Stimulated activated CD8-positive, alpha-beta memory T cell treated with anti-CD3 and anti-CD28 coated beads, Interleukin-12 subunit alpha, Interleukin-12 subunit beta, amount 100 ng/mL, for 24 hours (primary cell): Measurements from ENCODE around the gene TUBA4A.
"Not testable (repeated sequence)": the region's sequence is repeated elsewhere in the genome, so short reads cannot be mapped to it uniquely, and the experiment has no call there.

Experiments used
- DNase-seq: peaks from one replicate; pipeline ENCODE4 v3.0.0-alpha.2; 2020; ENCODE audit errors: extremely low read depth

The TUBA4A gene

DNA sequence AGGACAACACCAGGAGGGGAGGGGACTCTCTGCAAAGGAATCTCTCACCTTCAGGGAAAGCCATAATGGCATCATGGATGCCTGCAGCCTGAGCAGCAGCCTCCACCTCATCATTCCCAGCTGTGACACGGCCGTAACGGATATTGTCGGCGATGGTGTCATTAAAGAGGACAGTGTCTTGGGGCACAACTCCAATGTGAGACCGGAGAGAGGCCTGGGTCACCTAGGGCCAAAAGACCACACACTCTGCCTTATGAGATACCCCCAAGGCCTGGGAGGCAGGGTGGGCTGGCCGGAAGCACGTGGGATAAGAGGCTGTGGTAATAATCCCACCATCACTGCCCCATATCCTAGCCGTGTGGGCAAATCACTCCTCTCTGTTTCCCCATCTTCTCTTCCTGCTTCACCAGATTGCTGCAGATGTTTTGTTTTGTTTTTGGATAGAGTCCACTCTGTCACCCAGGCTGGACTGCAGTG lies 42.8 kb downstream of the TUBA4A start:
- no peak for DNase-seq

DNA sequence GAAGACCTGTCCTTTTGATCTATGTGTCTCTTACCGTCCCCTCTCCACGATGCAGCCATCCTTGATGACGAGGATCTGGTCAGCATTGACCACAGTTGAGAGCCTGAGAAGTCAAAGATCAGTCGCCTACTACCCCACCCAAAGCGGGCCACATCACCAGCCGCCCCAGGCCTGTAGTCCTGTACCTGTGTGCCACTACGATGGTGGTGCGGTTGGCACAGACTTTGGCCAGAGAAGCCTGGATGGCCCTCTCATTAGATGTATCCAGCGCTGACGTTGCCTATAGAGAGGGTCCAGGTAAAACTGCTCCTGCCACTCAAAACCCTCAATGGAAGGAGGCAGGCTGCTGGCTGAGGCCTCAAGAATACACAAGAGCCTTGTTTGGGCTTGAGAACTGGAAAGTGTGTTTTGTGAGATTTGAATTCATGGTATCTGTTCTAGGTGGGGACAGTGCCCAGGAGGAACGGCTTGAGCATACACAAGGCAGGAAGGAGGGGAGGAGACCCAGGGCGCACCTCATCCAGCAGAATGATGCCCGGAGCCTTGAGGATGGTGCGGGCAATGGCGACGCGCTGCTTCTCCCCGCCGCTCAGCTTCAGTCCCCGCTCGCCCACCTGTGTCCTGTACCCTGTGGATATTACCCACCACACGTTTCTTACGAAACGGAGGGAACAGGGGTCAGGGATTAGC lies 43.4 kb downstream of the TUBA4A start:
- no peak for DNase-seq

- no peak for DNase-seq
Measured at GRCh38 chr2:219209236-219210195, 44.2 kb downstream of the TUBA4A start.

GRCh38 chr2:219207884-219208740 lies 45.6 kb downstream of the TUBA4A start:
- DNase-seq: no peak

- DNase-seq: no peak
Measured at GRCh38 chr2:219207134-219207883, 46.4 kb downstream of the TUBA4A start.

GRCh38 chr2:219206328-219207133 lies 47.2 kb downstream of the TUBA4A start, which contains the start of gene ZFAND2B:
Gene ZFAND2B, plus strand, starts transcription at chr2:219206782. Its CDS starts 206 bp downstream, at chr2:219206988.
- DNase-seq: peak; percentile 88

- DNase-seq: no peak
Measured at GRCh38 chr2:219205981-219206327, 47.8 kb downstream of the TUBA4A start.

DNA sequence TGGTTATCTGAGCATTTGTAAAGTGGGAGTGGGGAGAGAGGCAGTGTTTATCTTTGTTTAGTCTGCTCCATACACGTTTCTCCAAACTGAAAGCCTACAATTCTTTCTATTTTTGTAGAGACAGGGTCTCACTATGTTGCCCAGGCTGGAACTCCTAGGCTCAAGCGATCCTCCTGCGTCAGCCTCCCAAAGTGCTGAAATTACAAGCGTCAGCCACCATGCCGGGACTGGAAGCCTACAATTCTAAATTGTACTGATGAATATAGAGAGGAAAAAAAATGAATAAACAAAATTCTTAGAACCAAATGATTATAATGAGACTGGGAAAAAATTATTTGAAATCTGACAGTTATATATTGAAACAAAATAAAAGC lies 48.6 kb downstream of the TUBA4A start:
- DNase-seq: no peak

DNA sequence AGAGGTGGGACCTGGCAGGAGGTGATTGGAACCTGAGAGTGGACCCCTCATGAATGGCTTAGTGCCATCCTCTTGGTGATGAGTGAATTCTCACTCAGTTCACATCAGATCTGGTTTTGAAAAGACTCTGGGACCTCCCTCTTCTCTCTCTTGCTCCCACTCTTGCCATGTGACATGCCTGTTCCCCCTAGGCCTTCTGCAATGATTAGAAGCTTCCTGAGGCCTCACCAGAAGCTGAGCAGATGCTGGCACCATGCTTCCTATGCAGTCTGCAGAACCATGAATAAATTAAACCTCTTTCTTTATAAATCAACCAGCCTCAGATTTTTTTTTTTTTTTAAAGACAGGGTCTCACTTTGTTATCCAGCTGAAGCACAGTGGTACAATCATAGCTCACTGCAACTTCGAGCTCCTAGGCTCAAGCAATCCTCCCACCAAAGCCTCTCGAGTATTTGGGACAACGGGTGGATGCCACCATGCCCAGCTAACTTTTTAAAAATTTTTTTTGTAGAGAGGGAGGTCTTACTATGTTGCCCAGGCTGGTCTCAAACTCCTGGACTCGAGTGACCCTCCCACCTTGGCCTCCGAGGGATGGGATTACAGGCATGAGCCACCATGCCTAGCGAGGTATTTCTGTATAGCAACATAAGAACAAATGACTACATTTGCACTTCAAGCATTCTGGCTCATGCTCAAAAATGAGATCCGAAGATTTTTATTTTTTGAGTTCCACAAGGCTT lies 49.1 kb downstream of the TUBA4A start:
- DNase-seq: no peak

DNA sequence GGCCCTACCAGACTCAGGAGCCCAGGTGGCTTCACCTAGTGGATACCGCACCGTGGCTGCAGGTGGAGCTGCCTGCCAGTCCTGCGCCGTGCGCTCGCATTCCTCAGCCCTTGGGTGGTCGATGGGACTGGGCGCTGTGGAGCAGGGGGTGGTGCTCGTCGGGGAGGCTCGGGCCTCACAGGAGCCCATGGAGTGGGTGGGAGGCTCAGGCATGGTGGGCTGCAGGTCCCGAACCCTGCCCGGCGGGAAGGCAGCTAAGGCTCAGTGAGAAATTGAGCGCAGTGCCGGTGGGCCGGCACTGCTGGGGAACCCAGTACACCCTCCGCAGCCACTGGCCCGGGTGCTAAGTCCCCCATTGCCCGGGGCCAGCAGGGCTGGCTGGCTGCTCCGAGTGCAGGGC lies 52.4 kb downstream of the TUBA4A start:
- DNase-seq: not testable (repeated sequence)

GRCh38 chr2:219200502-219201326 lies 53.0 kb downstream of the TUBA4A start:
- not testable (repeated sequence) for DNase-seq
